HuH-7.5 (cell line): ENCODE data around the gene ZDHHC20.
A peak's percentile ranks its signal among the peaks of the same experiment; 100 is the strongest.

Source experiments
- DNase-seq: peaks from one replicate; pipeline ENCODE4 v3.0.0; 2011; ENCODE audit warnings: low spot score

ZDHHC20 gene

GRCh38 chr13:21458813-21459701 is at the start of gene ZDHHC20:
Gene ZDHHC20, minus strand, starts transcription at chr13:21459303. Its CDS starts 132 bp downstream, at chr13:21459171.
- DNase-seq, result peak; percentile 78

- no peak for DNase-seq
Measured at GRCh38 chr13:21504379-21504778, 45.3 kb upstream of the ZDHHC20 start.

GRCh38 chr13:21501686-21502085 is 42.6 kb upstream of the ZDHHC20 start:
- no peak for DNase-seq

- no peak for DNase-seq
Measured at GRCh38 chr13:21486322-21486721, 27.2 kb upstream of the ZDHHC20 start.

GRCh38 chr13:21483748-21484147 is 24.6 kb upstream of the ZDHHC20 start:
- no peak for DNase-seq

GRCh38 chr13:21481359-21481758 is 22.3 kb upstream of the ZDHHC20 start:
- no peak for DNase-seq

- DNase-seq, result no peak
Measured at GRCh38 chr13:21478881-21479808, 20.0 kb upstream of the ZDHHC20 start.

GRCh38 chr13:21476893-21477472 is 17.9 kb upstream of the ZDHHC20 start:
- peak; percentile 36 for DNase-seq

- no peak for DNase-seq
Measured at GRCh38 chr13:21475115-21475514, 16.0 kb upstream of the ZDHHC20 start.

GRCh38 chr13:21470785-21471184 is 11.7 kb upstream of the ZDHHC20 start:
- no peak for DNase-seq

- no peak for DNase-seq
Measured at GRCh38 chr13:21466527-21466926, 7.4 kb upstream of the ZDHHC20 start.

GRCh38 chr13:21465710-21466160 is 6.6 kb upstream of the ZDHHC20 start:
- DNase-seq, result no peak

- no peak for DNase-seq
Measured at GRCh38 chr13:21463424-21463823, 4.3 kb upstream of the ZDHHC20 start.

- no peak for DNase-seq
Measured at GRCh38 chr13:21461131-21461530, 2.0 kb upstream of the ZDHHC20 start.

- DNase-seq, result peak; percentile 54
Measured at GRCh38 chr13:21458451-21458812, 671 bp downstream of the ZDHHC20 start.

GRCh38 chr13:21453387-21454081 is 5.6 kb downstream of the ZDHHC20 start:
- DNase-seq, result no peak

- DNase-seq, result no peak
Measured at GRCh38 chr13:21450936-21451335, 8.2 kb downstream of the ZDHHC20 start.

- DNase-seq, result no peak
Measured at GRCh38 chr13:21446656-21447055, 12.4 kb downstream of the ZDHHC20 start.

- DNase-seq, result no peak
Measured at GRCh38 chr13:21445759-21446158, 13.3 kb downstream of the ZDHHC20 start.

- no peak for DNase-seq
Measured at GRCh38 chr13:21443171-21443570, 15.9 kb downstream of the ZDHHC20 start.

GRCh38 chr13:21436582-21436981 is 22.5 kb downstream of the ZDHHC20 start:
- DNase-seq, result no peak

- peak; percentile 15 for DNase-seq
Measured at GRCh38 chr13:21435687-21436151, 23.4 kb downstream of the ZDHHC20 start.
